HepG2 (cell line): ENCODE measurements around the gene GRAMD2A.

Experiments used
- BRCA1 ChIP-seq: sonication (generic); formaldehyde crosslinking; IDR thresholded peaks from 2 replicates; pipeline ENCODE4 v1.4.0; 2020; ENCODE audit warnings: missing genetic modification reagents
- PHF21A ChIP-seq: sonication (generic); formaldehyde crosslinking; IDR thresholded peaks from 2 replicates; pipeline ENCODE4 v1.5.0; 2020; ENCODE audit warnings: mild to moderate bottlenecking, missing genetic modification reagents
- PPARG ChIP-seq: conservative IDR thresholded peaks from 2 replicates; pipeline ENCODE4 v1.6.1; 2016; ENCODE audit warnings: missing biosample characterization, missing genetic modification reagents

- TF ChIP-seq BRCA1, result no peak
- TF ChIP-seq PPARG (CRISPR knock-in tag), result no peak
- TF ChIP-seq PHF21A (CRISPR knock-in tag), result no peak
These were observed 41.0 kb upstream of the GRAMD2A start for GRCh38 chr15:72238586-72238985.
